HCEC 1CT (cell line): ENCODE measurements around the gene KCTD19.

Experiments used
- DNase-seq: peaks from one replicate; pipeline ENCODE4 v3.0.0-alpha.2; 2017

Gene KCTD19

GRCh38 chr16:67281536-67282446 is 44.8 kb downstream of the KCTD19 start:
- no peak for DNase-seq

GRCh38 chr16:67280090-67281015 is 46.2 kb downstream of the KCTD19 start:
- DNase-seq, result no peak

DNA sequence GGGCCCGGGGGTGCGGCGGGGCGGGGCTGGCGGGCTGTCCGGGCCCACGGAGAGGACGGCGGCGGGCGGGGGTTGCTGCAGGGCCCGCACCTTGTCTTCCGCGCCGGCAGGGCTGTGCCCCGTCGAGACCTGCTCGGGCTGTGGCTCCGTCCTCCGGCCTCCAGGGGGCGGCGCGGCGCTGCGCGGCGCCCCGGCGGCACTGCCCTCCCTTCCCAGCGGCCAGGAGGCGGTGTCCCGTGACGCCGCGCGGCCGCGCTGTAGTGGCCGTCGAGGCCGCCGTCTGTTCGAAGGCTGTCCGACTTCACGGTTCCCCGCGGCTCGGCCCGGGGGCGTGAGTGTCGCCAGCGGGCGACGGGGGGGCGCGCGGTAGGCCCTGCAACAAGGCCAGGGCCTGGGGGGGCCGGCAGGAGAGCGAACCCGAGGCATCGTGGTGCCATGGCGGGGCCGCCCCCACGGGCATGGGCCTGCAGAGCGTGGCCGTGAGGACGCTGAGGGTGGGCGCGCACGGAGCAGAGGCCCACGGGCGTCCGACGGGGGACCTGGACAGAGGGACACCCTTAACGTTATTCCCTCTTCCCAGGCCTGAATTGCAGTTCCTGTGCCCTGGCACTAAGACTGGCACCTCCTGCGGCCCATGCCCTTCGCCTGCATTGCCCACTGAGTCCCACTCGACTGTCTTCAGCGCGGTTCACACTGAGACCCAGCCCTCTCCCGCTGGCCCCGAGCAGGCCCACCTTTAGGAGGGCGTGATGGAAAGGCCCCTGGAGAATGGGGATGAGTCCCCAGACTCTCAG is 47.0 kb downstream of the KCTD19 start, which contains the start of gene PLEKHG4:
PLEKHG4 (plus strand) TSS at position 237 of the 794 bp plus-strand sequence; CDS start at position 750, 513 bp downstream.
- peak; percentile 56 for DNase-seq

DNA sequence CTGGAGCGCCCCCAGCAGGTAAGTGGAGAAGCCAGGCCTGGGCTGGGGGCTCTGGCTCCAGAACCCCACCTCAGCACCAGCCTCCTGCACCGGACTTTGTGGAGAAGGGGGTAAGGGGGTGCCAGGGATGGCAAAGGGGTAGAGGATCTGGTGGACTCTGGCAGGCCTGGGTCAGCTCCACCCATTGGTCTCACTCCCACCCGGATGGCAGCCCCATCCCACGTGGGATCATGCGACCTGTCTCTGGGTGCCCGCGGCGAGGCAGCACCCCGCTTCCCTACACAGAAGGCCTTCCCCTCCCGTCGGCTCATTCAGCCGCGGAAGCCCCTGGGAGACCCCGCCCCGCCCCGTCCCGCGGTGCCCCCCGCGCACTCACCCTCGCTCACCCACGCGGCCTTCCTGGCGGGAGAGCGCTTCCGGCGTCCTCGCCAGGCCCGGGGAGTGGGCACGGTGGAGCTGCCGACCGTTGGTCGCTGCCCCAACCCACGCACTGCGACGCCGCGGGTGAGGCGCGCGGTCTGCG is 47.7 kb downstream of the KCTD19 start:
- DNase-seq, result no peak

DNA sequence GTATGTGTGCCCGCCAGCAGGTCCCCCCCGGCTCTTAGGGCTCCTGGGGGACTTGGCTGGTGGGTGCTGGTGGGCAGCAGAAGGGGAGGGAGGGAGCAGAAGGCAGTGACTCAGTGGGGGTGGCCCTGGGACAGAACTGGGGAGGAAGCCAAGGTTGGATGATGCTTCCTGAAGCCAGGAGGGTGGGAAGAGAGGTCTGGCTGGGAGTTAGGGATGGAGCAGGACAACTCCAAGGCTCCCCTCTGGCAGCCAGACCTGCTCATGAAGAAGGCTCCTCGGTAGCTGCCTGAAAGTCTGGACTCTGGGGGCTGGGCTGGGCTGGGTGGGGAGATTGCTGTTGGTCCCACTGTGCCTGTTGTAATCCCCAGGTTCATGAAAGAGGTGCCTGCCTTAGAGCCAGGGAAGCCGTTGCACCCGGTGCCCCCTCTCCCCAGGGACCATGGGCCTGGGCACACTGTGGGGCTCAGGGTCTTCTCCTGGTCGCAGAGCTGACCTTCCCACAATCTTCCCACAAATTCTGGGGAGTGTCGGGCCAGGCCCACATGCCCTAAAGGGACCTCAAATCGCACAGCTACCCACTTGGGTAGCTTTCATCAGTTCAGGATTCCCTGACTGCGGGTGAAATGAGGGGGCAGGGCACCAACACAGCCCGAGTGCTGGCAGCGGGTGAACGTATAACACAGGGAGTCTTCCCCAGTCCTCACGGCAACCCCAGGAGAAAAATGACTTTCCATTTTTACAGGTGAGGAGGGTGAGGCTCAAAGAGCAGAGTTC is 48.4 kb downstream of the KCTD19 start:
- peak; percentile 79 for DNase-seq

DNA sequence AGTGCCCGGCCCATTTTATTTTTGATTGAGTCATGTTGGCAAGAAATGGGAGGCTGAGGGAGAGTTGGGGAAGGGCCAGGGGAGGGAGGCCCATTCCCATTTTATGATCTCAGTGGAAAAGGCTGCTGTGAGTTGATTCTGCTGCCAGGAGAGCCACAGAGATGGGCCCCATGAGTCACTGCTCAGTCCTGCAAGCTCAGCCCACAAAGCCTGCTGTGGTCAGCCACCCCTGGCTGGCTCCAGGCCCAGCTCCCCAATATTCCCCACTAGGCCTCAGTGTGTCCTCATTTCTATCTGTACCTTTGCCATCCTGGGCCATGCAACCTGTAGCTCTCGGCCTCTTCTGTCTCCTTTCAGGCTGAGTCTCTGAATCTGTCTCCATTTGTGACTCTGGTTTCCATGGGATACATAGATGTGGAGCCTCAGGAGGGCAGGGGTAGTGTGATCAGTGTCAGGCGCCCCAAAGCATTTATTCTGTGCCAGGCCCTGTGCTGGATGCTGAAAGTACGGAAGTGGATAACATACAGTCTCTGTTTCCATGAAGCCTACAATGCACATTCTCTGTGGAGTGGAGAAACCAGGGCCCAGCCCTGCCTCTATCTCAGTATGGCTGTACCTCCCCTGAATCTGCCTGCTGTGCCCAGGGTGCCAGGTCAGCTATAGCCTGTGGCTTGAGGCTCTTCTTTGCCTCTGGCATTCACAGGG is 49.1 kb downstream of the KCTD19 start:
- DNase-seq, result peak; percentile 99

- DNase-seq, result no peak
These were observed 51.2 kb downstream of the KCTD19 start for GRCh38 chr16:67275321-67275720.

DNA sequence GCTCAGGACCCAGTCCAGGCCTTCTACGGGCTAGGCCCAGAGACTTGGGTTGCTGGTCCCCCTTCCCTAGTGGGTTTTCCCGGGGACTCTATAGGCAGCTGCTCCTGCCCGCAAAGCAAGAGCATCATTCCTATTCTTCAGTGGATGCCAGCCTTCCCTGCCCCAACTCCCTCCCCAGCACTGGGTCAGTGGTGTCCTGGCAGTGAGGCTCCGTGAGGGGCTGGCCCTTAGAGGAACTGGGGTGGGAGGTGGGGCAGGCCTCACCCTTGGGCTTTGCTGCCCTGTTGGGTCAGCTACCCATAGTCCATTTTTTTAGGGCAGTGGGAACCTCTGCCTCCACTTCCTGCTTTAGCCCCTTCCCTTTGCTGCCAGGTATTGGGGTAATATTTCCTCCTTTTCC is 55.1 kb downstream of the KCTD19 start:
- DNase-seq, result no peak

- no peak for DNase-seq
These were observed 55.6 kb downstream of the KCTD19 start for GRCh38 chr16:67270931-67271338.

DNA sequence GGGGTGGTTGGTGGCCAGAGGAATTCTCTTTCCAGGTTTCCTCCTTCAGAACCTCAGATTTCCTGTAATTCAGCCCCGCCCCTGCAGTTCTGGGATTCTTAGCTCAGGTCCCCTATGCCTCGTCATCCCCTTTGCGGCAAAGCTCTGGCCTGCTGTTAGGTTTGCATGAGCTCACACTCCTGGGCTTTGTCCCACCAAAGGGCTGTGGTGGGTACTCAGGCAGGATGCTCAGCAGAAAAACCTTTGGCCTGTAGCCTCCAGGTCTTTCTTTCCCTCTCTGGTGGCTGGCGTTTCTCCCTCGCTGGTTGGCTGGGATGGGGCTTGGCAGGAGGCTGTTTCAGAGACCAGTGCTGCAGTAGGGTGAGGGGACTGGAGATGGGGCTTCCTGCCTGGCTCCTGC is 56.8 kb downstream of the KCTD19 start:
- DNase-seq, result no peak

DNA sequence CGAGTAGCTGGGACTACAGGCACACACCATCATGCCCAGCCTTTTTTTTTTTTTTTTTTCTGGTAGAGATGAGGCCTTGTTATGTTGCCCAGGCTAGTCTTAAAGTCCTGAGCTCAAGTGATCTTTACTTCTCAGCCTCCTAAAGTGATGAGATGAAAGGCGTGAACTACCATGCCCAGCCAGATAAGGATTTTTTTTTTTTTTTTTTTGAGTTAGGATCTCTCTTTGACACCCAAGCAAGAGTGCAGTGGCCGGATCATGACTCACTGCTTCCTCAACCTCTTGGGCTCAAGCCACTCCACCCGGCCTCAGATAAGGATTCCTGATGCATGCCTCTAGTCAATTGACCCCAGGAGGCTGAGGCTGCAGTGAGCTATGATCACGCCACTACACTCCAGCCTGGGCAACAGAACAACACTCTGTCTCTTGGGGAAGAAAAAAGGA is 58.4 kb downstream of the KCTD19 start:
- DNase-seq, result peak; percentile 89

GRCh38 chr16:67265834-67266233 is 60.7 kb downstream of the KCTD19 start:
- no peak for DNase-seq

GRCh38 chr16:67264866-67265265 is 61.7 kb downstream of the KCTD19 start:
- DNase-seq, result no peak

DNA sequence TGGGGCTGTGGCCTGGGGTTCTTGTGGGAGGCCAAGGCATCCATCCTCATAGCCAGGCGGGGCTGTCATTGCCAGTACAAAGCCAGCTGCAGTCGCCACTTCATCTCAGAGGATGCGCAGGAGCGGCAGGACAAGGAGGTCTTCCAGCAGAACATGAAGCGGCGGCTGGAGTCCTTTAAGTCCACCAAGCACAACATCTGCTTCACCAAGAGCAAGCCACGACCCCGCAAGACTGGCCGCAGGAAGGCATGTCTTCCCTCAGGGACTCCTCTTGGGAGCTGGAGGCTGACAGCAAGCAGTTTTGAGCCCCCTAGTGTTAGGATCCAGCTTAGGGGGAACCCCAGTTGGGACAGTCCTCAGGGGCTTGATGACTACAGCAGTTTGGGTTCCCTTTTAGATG is 62.3 kb downstream of the KCTD19 start:
- DNase-seq, result no peak

DNA sequence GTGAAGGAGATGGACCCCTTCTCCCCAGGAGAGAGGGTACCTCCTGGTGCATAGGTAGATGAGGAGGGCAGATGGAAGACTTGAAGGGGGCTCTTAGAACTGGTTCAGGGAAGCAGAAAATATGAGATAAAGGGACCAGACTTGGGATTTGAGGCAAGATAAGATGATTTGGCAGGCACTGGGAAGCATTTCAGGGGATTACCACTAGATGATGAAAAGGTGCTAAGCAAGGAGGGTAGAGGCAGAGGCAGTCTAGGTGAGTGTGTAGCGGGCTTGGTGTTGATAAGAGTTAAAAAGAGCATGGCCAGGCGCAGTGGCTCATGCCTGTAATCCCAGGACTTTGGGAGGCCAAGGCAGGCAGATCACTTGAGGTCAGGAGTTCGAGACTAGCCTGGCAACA is 63.3 kb downstream of the KCTD19 start:
- DNase-seq, result no peak

DNA sequence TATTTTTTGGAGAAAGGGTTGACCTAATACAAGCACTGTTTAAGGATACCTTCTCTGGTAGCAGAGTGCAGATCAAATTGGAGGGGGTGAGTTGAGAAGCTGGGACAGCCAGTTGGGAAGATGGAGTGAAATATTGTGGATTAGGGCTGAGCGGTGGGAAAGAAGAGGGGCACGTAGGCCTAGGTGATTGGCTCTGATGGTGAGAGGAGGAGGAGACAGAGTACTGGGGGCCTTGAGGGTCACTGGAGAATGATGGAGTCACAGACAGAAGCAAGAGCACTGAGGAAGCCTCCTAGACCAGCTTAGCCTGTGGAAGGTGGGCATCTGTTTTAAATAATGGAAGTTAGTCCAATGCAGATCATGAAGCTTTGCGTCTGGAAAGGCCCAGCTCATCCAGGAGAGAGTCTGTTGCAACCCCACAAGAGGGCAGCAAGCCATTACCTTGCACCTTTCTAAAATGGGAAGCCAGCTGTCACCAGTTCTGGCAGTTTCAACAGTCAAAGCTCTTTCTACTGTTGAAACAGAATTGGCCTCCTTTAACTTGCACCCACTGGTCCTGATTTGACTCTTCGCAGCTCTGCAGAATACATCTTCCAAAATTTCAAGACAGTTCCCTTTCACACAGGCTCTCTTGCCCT is 66.0 kb downstream of the KCTD19 start:
- peak; percentile 58 for DNase-seq

- no peak for DNase-seq
These were observed 66.8 kb downstream of the KCTD19 start for GRCh38 chr16:67259705-67260104.

DNA sequence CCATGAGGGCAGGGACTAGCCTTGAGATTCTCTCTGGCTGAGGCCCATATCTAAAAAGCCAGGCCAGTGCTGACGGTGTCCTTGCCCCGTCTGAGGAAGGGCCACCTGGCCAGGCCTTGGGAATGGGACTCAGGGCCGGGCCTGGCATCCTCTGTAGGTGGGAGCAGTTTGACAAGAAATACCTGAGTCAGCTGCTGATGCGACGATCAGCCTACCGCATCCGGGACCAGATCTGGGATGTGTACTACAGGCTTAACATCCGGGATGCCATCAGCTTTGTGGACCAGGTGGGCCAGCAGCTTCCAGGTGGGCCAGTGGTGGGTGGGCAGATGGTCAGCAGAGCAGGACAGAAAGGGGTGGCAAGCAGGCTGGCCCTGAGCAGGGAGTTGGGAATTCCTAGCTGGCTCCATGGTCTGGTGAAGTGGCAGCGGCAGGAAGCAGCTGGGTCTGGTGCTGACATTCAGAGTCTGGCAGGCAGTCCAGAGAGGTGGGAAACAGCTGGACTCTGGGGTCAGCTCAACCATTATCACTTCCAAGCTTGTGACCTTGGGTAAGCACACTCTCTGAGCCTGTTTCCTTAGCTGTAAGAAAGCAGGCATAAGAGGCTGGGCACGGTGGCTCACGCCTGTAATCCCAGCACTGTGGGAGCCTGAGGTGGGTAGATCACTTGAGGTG is 68.2 kb downstream of the KCTD19 start:
- DNase-seq, result no peak

GRCh38 chr16:67257486-67258160 is 68.9 kb downstream of the KCTD19 start:
- DNase-seq, result no peak
